ENCODE data around the gene ZNF236. TPM values are rescaled to one million over a fixed set of nuclear protein-coding genes. Genes with fewer than 3 reads are reported as not detected.

Gene ZNF236
- total and polyA plus RNA-seq, 2 donors (not counting 3 experiments of a cell fraction or from before 2014, with no cell fraction given): 4.5 to 14.7 TPM

DNA sequence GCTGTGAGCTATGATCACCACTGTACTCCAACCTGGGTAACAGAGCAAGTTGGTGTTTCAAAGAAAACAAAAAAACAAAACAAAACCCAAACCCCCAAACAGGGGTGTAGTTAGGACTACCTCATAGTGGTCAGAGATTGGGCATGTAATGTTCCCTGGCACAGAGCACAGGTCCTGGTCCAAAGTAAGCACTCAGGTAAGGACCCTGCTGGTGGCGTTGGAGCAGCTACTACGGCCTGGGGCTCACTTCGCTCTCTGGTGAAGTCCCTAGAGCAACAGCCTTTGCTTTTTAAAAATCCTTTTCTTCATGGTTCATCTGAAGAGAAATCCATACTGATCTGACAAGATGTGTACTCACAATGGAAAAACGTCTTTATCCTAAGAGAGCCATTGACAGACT, 130.4 kb downstream of the ZNF236 start:
- DNase-seq (ENCODE audit: low read depth, low spot score) (no peak), FAIRE-seq (no peak)
- Histone ChIP-seq H4K20me1 (replicated peaks; ENCODE audit: control insufficient read depth, extremely low read depth, insufficient read depth, low read length) (no peaks in the 10 kb centered on the region), H3K4me1 (ENCODE audit: control insufficient read depth, extremely low read depth, insufficient read depth, low read length) (peaks cover 7% of the 10 kb centered on the region), H2AFZ (ENCODE audit: low read depth, low read length) (no peak overlapping the region), H3K27ac (ENCODE audit: insufficient read depth, low read depth, low read length) (no peak overlapping the region), H3K79me2 (ENCODE audit: control insufficient read depth, insufficient read depth, low read length) (no peaks in the 10 kb centered on the region), H3K9ac (replicated peaks; ENCODE audit: extremely low read depth, insufficient read depth, low read length) (no peak overlapping the region), H3K36me3 (ENCODE audit: control insufficient read depth in 2 of 2, extremely low read depth in 1 of 2, insufficient read depth in 2 of 2, low read length in 2 of 2) (peaks cover 2 to 10% of the 10 kb centered on the region in 2 experiments), H3K9me1 (replicated peaks; ENCODE audit: control insufficient read depth, extremely low read depth, insufficient read depth, low read length) (no peaks in the 10 kb centered on the region), H3K27me3 (ENCODE audit: control insufficient read depth in 2 of 2, insufficient read depth in 2 of 2, low read length in 2 of 2) (no peaks in the 10 kb centered on the region), H3K9me3 (replicated peaks; ENCODE audit: control insufficient read depth, insufficient read depth, low read length) (no peaks in the 10 kb centered on the region), H3K4me3 (replicated peaks in 1 of 3; ENCODE audit: insufficient read depth in 1 of 3, low read depth in 1 of 3, low read length in 3 of 3) (no peak overlapping the region), H3K4me2 (ENCODE audit: insufficient read depth, low read length) (no peak overlapping the region)
- CTCF ChIA-PET: interaction anchor here (1.2 to 1.8 kb wide), 4 partner anchors 21 to 149 kb away, joined by 4 to 6 read pairs (median 5); no protein-coding TSS in a partner anchor
- BruUV-seq (replicated peaks): no TSS peak
- dilution Hi-C loops (cut with MboI; ENCODE audit: extremely low pct_ligation_motif_present, low sequenced_read_pairs): no loop called here
- intact Hi-C loops (cut with micrococcal nuclease): loop anchor here (10.0 kb wide), 1 partner anchor 128 kb away; the partner anchor contains the start of gene ZNF236
- POLR2A ChIA-PET: no interaction called here
- no peak for TF ChIP-seq GATA2 (IDR thresholded peaks at IDR 0.05; ENCODE audit: insufficient read depth, insufficient read length, low read depth, low read length)

DNA sequence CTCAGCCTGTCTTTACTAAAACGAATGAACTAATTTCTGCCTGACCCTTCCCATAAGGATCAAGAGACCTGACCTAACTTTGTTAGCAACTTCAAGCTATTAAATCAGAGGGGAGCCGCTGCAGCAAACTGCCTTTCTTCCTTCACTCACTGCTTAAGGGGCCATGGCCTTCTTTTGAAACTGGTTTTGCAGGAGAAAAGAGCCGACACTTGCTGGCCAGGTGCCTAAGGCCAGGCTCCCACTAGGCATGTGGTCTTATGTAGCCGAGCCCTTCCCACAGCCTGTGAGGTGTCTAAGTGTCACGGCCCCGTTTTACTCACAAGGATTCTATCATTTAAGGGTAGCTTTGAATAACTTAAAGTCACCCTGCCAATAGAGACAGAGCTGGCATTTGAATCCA, 130.8 kb downstream of the ZNF236 start:
- no peak for TF ChIP-seq FOS (IDR thresholded peaks at IDR 0.05; ENCODE audit: borderline replicate concordance, insufficient read depth, low read length)
- TF ChIP-seq EZH2 (IDR thresholded peaks at IDR 0.05; ENCODE audit: borderline replicate concordance, low read depth, low read length, severe bottlenecking): no peak
- TF ChIP-seq, protein P1, sequence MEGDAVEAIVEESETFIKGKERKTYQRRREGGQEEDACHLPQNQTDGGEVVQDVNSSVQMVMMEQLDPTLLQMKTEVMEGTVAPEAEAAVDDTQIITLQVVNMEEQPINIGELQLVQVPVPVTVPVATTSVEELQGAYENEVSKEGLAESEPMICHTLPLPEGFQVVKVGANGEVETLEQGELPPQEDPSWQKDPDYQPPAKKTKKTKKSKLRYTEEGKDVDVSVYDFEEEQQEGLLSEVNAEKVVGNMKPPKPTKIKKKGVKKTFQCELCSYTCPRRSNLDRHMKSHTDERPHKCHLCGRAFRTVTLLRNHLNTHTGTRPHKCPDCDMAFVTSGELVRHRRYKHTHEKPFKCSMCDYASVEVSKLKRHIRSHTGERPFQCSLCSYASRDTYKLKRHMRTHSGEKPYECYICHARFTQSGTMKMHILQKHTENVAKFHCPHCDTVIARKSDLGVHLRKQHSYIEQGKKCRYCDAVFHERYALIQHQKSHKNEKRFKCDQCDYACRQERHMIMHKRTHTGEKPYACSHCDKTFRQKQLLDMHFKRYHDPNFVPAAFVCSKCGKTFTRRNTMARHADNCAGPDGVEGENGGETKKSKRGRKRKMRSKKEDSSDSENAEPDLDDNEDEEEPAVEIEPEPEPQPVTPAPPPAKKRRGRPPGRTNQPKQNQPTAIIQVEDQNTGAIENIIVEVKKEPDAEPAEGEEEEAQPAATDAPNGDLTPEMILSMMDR (IDR thresholded peaks at IDR 0.05; ENCODE audit: extremely low read depth in 1 of 2, insufficient read depth in 1 of 2, low read depth in 1 of 2, low read length in 2 of 2): no peak
- no peak for TF ChIP-seq POLR2AphosphoS5 (IDR thresholded peaks at IDR 0.05; ENCODE audit: insufficient read depth, low read depth, low read length)
- TF ChIP-seq JUN (IDR thresholded peaks at IDR 0.05; ENCODE audit: borderline replicate concordance, insufficient read depth, insufficient read length, low read depth): no peak
- TF ChIP-seq MAX (IDR thresholded peaks at IDR 0.05; ENCODE audit: insufficient read depth, insufficient read length): no peak
- H2AFZ ChIP-seq (ENCODE audit: low read depth, low read length): no peak overlapping the region
- no peak overlapping the region for H3K27ac ChIP-seq (ENCODE audit: insufficient read depth, low read depth, low read length)
- intact Hi-C loops (cut with micrococcal nuclease): loop anchor here (10.0 kb wide), 1 partner anchor 128 kb away; the partner anchor contains the start of gene ZNF236
- POLR2A ChIA-PET: no interaction called here
- H3K4me2 ChIP-seq (ENCODE audit: insufficient read depth, low read length): peak overlapping the region; percentile 37
- H3K4me3 ChIP-seq (replicated peaks in 1 of 3; ENCODE audit: insufficient read depth in 1 of 3, low read depth in 1 of 3, low read length in 3 of 3): no peak overlapping the region
- no peaks in the 10 kb centered on the region for H3K79me2 ChIP-seq (ENCODE audit: control insufficient read depth, insufficient read depth, low read length)
- dilution Hi-C loops (cut with MboI; ENCODE audit: extremely low pct_ligation_motif_present, low sequenced_read_pairs): no loop called here
- no peaks in the 10 kb centered on the region for H3K27me3 ChIP-seq (ENCODE audit: control insufficient read depth in 2 of 2, insufficient read depth in 2 of 2, low read length in 2 of 2)
- H3K36me3 ChIP-seq (ENCODE audit: control insufficient read depth in 2 of 2, extremely low read depth in 1 of 2, insufficient read depth in 2 of 2, low read length in 2 of 2): peaks cover 2 to 10% of the 10 kb centered on the region in 2 experiments
- H4K20me1 ChIP-seq (replicated peaks; ENCODE audit: control insufficient read depth, extremely low read depth, insufficient read depth, low read length): no peaks in the 10 kb centered on the region
- no peaks in the 10 kb centered on the region for H3K9me3 ChIP-seq (replicated peaks; ENCODE audit: control insufficient read depth, insufficient read depth, low read length)
- no peaks in the 10 kb centered on the region for H3K9me1 ChIP-seq (replicated peaks; ENCODE audit: control insufficient read depth, extremely low read depth, insufficient read depth, low read length)
- BruUV-seq (replicated peaks): no TSS peak
- DNase-seq (ENCODE audit: low read depth, low spot score) (no peak), FAIRE-seq (no peak)
- CTCF ChIA-PET: interaction anchor here (1.2 to 1.8 kb wide), 4 partner anchors 22 to 150 kb away, joined by 4 to 6 read pairs (median 5); no protein-coding TSS in a partner anchor
- H3K4me1 ChIP-seq (ENCODE audit: control insufficient read depth, extremely low read depth, insufficient read depth, low read length): peaks cover 7% of the 10 kb centered on the region
- no peak overlapping the region for H3K9ac ChIP-seq (replicated peaks; ENCODE audit: extremely low read depth, insufficient read depth, low read length)

Data from endothelial cell of umbilical vein (primary cell).